ENCODE results near the gene TRHDE.

DNA sequence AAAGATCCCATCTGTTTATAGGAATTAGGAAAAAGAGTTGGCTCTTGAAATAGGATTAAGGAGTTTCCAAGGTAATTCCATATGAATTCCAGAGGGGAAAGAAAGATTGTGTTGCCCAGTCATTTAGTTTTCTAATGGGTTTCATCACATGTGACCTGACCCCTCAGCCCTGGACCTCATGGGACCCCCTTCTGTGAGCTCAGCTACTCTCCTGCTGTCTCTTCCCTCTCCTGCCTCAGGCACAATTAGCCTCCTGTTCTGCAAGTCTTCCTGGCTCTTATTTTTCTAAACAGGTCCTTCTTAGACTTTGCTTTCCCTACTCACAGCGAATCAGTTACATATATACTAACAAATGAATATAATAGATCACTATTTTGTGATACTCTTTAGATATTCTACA, 237.7 kb downstream of the TRHDE start:
- no peak for TF ChIP-seq GATA2 (IDR thresholded peaks at IDR 0.05; ENCODE audit: low read depth, low read length)
- no peak for TF ChIP-seq GATA3 (IDR thresholded peaks at IDR 0.05; ENCODE audit: low read depth, low read length)
